GM18505 (cell line): ENCODE results near the gene PDF.

ENCODE experiments used
- ATAC-seq: cut with Tn5 transposase; IDR thresholded peaks from one replicate; pipeline ENCODE4 v1.9.1; 2021; ENCODE audit not compliant: unreplicated experiment
- POLR2A ChIP-seq: IDR thresholded peaks from 4 replicates; pipeline ENCODE4 v1.6.1; 2011; ENCODE audit warnings: borderline replicate concordance; ENCODE audit not compliant: insufficient read depth, insufficient read length; ENCODE audit errors: extremely low read depth

The PDF gene

GRCh38 chr16:69319381-69319780 is 11.0 kb downstream of the PDF start:
- ATAC-seq, result no peak
- no peak for TF ChIP-seq POLR2A

GRCh38 chr16:69318911-69319289 is 11.5 kb downstream of the PDF start:
- no peak for TF ChIP-seq POLR2A
- ATAC-seq, result no peak

GRCh38 chr16:69318177-69318910 is 12.0 kb downstream of the PDF start:
- TF ChIP-seq POLR2A, result no peak
- no peak for ATAC-seq

GRCh38 chr16:69316595-69317034 is 13.8 kb downstream of the PDF start:
- no peak for ATAC-seq
- no peak for TF ChIP-seq POLR2A

- no peak for ATAC-seq
- no peak for TF ChIP-seq POLR2A
Observed at GRCh38 chr16:69315486-69316311, 14.7 kb downstream of the PDF start.

- no peak for ATAC-seq
Observed at GRCh38 chr16:69314534-69314933, 15.9 kb downstream of the PDF start.

GRCh38 chr16:69313469-69313868 is 16.9 kb downstream of the PDF start:
- ATAC-seq, result no peak
- TF ChIP-seq POLR2A, result no peak

More at GRCh38 chr16:69314534-69314933, 15.9 kb downstream of the PDF start:
- TF ChIP-seq POLR2A, result no peak

GRCh38 chr16:69311533-69312387 is 18.6 kb downstream of the PDF start:
- peak; percentile 45 for ATAC-seq
- no peak for TF ChIP-seq POLR2A

- peak; percentile 96 for ATAC-seq
- TF ChIP-seq POLR2A, result peak; percentile 89
Observed at GRCh38 chr16:69310653-69311532, 19.5 kb downstream of the PDF start, which contains the start of gene VPS4A. Gene VPS4A, plus strand, starts transcription at chr16:69311350. Its CDS starts 162 bp downstream, at chr16:69311512.

- no peak for ATAC-seq
- no peak for TF ChIP-seq POLR2A
Observed at GRCh38 chr16:69309316-69309715, 21.1 kb downstream of the PDF start.

- no peak for ATAC-seq
- no peak for TF ChIP-seq POLR2A
Observed at GRCh38 chr16:69307856-69308255, 22.5 kb downstream of the PDF start.

- no peak for TF ChIP-seq POLR2A
- no peak for ATAC-seq
Observed at GRCh38 chr16:69307091-69307490, 23.3 kb downstream of the PDF start.
